DND-41 (cell line): ENCODE data around the gene EXOC3.

ENCODE experiments used
- EZH2 ChIP-seq: IDR thresholded peaks from 3 replicates; pipeline ENCODE4 v1.6.1; 2012; ENCODE audit warnings: borderline replicate concordance, low read depth, mild to moderate bottlenecking, moderate library complexity, low read length, inconsistent platforms; ENCODE audit not compliant: severe bottlenecking
- TF ChIP-seq, protein P1 (sequence below): IDR thresholded peaks from 2 replicates; pipeline ENCODE4 v1.5.1; 2012; ENCODE audit warnings: borderline replicate concordance, low read length, moderate library complexity, mild to moderate bottlenecking; ENCODE audit not compliant: poor library complexity, severe bottlenecking; ENCODE audit errors: extremely low read depth

DNA sequence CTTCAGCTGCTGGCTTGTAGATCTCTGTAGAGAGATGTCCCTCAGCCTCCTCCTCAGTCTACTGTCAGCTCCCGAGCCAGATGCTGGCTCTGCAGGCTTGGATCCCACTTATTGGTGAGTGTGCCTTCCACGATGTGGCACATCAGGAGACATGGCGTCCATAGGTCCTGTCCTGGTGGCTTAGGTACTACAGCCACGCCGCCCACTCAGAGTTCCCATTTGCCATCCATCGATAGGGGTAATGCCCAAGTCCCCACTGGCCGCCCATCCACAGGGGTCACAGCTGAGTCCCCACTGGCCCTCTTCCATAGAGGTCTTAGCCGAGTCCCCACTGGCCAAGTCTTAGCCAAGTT is 17.3 kb downstream of the EXOC3 start:
- TF ChIP-seq, protein P1, sequence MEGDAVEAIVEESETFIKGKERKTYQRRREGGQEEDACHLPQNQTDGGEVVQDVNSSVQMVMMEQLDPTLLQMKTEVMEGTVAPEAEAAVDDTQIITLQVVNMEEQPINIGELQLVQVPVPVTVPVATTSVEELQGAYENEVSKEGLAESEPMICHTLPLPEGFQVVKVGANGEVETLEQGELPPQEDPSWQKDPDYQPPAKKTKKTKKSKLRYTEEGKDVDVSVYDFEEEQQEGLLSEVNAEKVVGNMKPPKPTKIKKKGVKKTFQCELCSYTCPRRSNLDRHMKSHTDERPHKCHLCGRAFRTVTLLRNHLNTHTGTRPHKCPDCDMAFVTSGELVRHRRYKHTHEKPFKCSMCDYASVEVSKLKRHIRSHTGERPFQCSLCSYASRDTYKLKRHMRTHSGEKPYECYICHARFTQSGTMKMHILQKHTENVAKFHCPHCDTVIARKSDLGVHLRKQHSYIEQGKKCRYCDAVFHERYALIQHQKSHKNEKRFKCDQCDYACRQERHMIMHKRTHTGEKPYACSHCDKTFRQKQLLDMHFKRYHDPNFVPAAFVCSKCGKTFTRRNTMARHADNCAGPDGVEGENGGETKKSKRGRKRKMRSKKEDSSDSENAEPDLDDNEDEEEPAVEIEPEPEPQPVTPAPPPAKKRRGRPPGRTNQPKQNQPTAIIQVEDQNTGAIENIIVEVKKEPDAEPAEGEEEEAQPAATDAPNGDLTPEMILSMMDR = no peak
- no peak for TF ChIP-seq EZH2
